ENCODE data around the gene SMIM3.
"Not testable (repeated sequence)": the region's sequence is repeated elsewhere in the genome, so short reads cannot be mapped to it uniquely, and the experiment has no call there.

The SMIM3 gene

GRCh38 chr5:150765799-150766169 lies 12.8 kb upstream of the SMIM3 start:
- FAIRE-seq = no peak

DNA sequence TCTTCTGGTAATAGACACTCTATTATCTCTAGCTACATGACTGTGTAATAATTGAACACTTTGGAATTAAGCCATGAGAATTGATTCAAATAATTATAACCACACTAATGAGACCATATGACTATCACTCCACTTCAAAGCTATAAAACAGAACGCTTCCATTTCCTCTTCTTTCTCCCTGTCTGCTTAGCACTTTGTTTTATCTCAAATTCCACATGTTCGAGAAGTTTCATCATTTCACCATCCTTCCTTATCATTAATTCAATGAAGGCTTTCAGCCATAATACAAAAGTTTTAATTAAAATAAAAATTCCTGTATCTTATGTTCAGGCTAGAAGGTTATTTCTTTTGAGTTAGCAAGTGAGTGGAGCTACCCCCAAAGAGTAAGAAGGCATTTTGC lies 12.3 kb upstream of the SMIM3 start:
- FAIRE-seq = no peak

- no peak for FAIRE-seq
These were observed 7.3 kb upstream of the SMIM3 start for GRCh38 chr5:150771034-150771795.

GRCh38 chr5:150774145-150774544 lies 4.4 kb upstream of the SMIM3 start:
- no peak for FAIRE-seq

- no peak for FAIRE-seq
These were observed 872 bp upstream of the SMIM3 start for GRCh38 chr5:150777685-150778084.

DNA sequence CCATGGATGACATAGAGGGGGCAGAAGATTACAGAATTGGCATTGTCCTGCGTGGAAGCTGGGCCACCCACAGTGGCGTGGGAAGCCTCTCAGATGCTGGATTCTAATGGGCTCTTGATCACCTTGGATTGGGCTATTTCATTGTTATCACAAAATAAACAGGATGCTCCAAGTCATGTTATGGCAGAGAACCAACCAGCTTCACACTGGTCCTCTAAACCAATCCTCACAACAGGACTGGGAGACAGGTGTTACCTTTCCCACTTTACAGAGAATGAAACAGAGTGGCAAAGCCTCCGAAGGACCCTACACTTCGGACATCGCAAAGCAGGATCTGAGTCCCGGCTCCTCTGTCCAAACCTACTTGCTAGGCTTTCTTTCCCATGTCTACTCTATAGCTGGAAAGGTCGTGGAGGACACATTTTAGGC lies 455 bp upstream of the SMIM3 start:
- FAIRE-seq = no peak

- FAIRE-seq = no peak
These were observed 1.0 kb downstream of the SMIM3 start for GRCh38 chr5:150779397-150780186.

- no peak for FAIRE-seq
These were observed 1.7 kb downstream of the SMIM3 start for GRCh38 chr5:150780187-150780692.

DNA sequence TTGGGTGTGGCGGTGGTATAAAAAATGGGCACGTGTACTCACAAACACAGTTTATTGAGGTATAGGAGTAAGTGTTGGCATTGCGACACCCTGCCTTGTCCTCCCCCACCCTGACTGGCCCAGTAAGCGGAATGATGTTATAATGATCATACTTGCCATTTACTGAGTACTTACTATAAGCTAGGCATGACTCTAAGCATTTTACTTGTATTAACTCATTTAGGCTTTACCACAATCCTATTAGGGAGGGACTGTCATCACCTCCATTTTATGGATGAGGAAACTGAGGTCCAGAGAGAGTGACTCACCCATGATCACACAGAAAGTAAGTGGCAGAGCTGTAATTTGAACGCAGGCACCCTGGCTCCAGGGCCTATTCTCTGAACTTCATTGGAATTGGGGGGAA lies 2.3 kb downstream of the SMIM3 start:
- no peak for FAIRE-seq

GRCh38 chr5:150781706-150782614 lies 3.4 kb downstream of the SMIM3 start:
- FAIRE-seq = peak; percentile 88

GRCh38 chr5:150782850-150783249 lies 4.3 kb downstream of the SMIM3 start:
- no peak for FAIRE-seq

DNA sequence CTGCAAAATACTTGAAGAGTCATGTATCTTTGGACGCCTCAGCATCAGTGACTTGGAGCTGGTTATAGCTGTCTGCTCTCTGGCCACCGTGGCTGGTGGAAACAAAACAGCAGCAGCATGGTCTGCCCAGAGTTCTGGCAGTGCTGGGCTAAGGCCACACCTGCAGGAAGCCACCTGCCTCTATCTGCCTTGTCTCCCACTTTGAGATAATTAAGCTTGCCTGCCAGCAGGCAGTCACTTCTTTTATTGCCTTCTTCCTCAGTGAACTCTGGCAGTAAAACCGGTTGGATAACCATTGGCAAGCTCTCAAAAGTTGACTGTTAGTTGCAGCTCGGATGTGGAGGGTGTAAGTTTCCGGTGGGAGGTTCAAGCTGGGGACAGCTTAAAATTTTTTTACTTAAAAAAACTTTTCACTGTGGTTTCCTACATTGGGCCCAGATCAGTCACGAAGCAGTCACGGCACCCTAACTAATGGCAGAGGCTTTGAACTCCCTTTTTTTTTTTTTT lies 4.9 kb downstream of the SMIM3 start:
- FAIRE-seq = peak; percentile 88

GRCh38 chr5:150785950-150786349 lies 7.4 kb downstream of the SMIM3 start:
- no peak for FAIRE-seq

- no peak for FAIRE-seq
These were observed 8.3 kb downstream of the SMIM3 start for GRCh38 chr5:150786876-150787275.

DNA sequence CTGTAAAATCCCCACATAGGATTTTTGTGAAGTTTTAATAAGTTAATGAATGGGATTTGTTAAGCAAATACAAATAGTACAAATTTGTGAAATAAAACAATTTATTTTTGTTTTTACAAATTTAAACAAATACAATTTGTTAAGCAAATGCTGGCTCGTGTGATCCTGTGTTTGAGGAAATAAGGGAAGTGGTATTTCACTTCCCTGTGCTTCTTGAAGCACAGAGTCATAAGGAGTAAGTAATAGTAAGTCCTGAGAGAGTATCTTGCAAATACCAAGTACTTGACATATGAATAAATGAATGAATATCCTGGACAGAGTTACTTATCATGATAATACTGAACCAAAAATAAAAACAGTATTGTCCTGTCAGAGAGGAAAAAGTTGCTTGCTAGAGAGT lies 9.1 kb downstream of the SMIM3 start:
- FAIRE-seq = peak; percentile 64

GRCh38 chr5:150788977-150789376 lies 10.4 kb downstream of the SMIM3 start:
- FAIRE-seq = no peak

DNA sequence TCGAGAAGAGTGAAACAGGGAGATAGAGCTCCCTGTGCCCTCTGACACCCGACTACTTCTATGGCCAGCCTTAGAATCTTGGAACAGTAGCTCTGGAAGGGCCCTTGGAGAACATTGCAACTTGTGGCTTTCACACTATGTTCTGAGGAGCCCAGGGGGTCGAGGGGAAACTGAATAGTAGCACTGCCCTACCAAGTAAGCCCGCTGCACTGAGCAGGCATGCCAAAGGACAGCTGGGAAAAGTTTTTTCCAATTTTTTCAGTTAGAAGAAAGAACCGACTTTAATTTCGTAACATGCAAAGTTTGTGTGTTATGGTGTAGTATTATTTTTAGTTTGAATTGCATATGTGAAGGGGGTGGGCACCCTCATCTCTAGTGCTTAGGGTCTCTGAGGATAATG lies 10.9 kb downstream of the SMIM3 start:
- no peak for FAIRE-seq

- peak; percentile 65 for FAIRE-seq
These were observed 11.5 kb downstream of the SMIM3 start for GRCh38 chr5:150789943-150790611.

DNA sequence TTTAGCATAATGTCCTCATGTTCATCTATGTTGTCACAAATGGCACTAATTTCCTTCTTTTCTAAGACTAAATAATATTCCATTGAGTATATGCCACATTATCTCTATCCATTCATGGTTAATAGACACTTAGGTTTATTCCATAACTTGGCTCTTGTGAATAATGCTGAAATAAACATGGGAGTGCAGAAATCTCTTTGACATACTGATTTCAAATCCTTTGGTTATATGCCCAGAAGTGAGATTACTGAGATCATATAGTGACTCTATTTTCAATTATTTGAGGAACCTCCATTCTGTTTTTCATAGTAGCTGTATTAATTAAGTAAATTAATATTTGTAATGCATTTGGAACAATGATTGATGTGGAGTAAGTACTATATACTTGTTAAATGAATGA lies 13.0 kb downstream of the SMIM3 start:
- no peak for FAIRE-seq

DNA sequence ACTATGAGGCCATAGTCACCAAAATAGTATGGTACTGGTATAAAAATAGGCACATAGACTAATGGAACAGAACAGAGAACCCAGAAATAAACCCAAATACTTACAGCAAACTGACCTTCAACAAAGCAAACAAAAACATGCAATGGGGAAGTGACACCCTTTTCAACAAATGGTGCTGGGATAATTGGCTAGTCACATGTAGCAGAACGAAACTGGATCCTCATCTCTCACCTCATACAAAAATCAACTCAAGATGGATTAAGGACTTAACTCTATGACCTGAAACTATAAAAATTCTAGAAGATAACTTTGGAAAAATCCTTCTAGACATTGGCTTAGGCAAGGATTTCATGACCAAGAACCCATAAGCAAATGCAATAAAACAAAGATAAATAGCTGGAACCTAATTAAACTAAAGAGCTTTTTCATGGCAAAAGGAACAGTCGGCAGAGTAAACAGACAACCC lies 14.9 kb downstream of the SMIM3 start:
- not testable (repeated sequence) for FAIRE-seq

GRCh38 chr5:150794927-150795326 lies 16.4 kb downstream of the SMIM3 start:
- no peak for FAIRE-seq

- FAIRE-seq = no peak
These were observed 18.8 kb downstream of the SMIM3 start for GRCh38 chr5:150797384-150797783.

Measured in A204.1 (cell line).